Measurements from ENCODE around the gene LEO1.

DNA sequence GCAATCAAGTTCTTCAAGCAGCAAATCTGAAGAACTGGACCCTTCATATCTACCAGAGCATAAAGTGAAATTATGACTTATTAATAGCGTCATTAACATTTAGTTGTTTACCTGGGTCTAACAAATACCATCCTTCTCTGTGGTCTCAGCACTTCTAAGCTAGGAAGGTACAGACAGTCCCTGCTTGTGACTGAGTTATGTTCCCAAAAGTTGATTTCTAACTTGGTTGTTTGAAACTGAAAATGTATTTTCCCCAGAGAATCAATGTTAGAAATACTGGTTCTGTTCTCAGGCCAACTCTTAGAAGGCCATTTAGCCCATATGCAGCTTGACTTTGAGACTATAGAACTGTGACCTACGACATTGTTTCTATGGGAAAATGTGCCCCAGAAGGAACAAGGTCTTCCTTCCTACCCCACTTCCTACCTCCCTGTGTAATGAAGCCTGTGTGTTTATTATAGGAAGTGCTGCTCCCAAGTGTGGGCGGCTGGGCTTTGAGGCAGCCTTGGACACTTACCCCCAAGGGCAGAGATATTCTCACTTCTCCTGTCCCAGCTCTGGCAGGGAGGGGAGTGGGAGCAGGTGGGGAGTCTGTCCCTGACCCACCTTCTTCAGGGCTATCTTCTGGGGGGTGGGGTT, 35.2 kb upstream of the LEO1 start:
- TF ChIP-seq CTCF (IDR thresholded peaks at IDR 0.05; ENCODE audit: low read length) (no peak), EZH2 (IDR thresholded peaks at IDR 0.05; ENCODE audit: borderline replicate concordance, low read length) (no peak)
